Liver (tissue), 9 donors: Measurements from ENCODE around the gene SRP14. TPM values are rescaled to one million over a fixed set of nuclear protein-coding genes. Genes with fewer than 3 reads are reported as not detected.

ENCODE experiments used
- DNase-seq: peaks from one replicate; pipeline ENCODE4 v3.0.0-alpha.2; 2017; ENCODE audit warnings: low spot score
- H3K27ac ChIP-seq, 2 donors: one replicate each; pipeline ENCODE4 v1.7.0; 2013; ENCODE audit warnings: inconsistent platforms in 2 of 2, low read length in 2 of 2, control low read depth in 1 of 2, low read depth in 1 of 2, mild to moderate bottlenecking in 1 of 2
- H3K27me3 ChIP-seq, 4 donors: one replicate each; pipeline versions ENCODE4 v1.6.1 to v1.7.0; 2013; ENCODE audit warnings: low read length in 3 of 4, inconsistent platforms in 1 of 4, mild to moderate bottlenecking in 1 of 4, moderate library complexity in 1 of 4; ENCODE audit not compliant: control insufficient read depth in 4 of 4, insufficient read depth in 4 of 4
- H3K36me3 ChIP-seq, 4 donors: one replicate each; pipeline versions ENCODE4 v1.6.1 to v1.7.0; 2013; ENCODE audit warnings: low read length in 3 of 4, mild to moderate bottlenecking in 3 of 4, low read depth in 1 of 4, moderate library complexity in 1 of 4; ENCODE audit not compliant: control insufficient read depth in 4 of 4, insufficient read depth in 3 of 4
- H3K4me1 ChIP-seq, 4 donors: one replicate each; pipeline versions ENCODE4 v1.6.1 to v1.7.0; 2013; ENCODE audit warnings: low read length in 3 of 4, mild to moderate bottlenecking in 3 of 4, moderate library complexity in 1 of 4; ENCODE audit not compliant: control insufficient read depth in 4 of 4, insufficient read depth in 4 of 4
- H3K4me3 ChIP-seq, 3 donors: one replicate each; pipeline versions ENCODE4 v1.6.1 to v1.7.0; 2013; ENCODE audit warnings: low read length in 3 of 3, control low read depth in 1 of 3, low read depth in 1 of 3, mild to moderate bottlenecking in 1 of 3
- H3K9ac ChIP-seq, 2 donors: one replicate each; pipeline ENCODE4 v1.7.0; 2013; ENCODE audit warnings: low read length in 2 of 2, mild to moderate bottlenecking in 2 of 2, moderate library complexity in 2 of 2, control low read depth in 1 of 2, low read depth in 1 of 2
- H3K9me3 ChIP-seq, 4 donors: one replicate each; pipeline versions ENCODE4 v1.6.1 to v1.7.0; 2013; ENCODE audit warnings: low read length in 3 of 4; ENCODE audit not compliant: control insufficient read depth in 4 of 4
- EGR1 ChIP-seq, 2 donors: IDR thresholded peaks; 2 replicates each; pipeline ENCODE4 v1.6.1; 2016 to 2018; ENCODE audit warnings: antibody characterized with exemption in 2 of 2, low read depth in 2 of 2
- FOXA1 ChIP-seq: IDR thresholded peaks from 2 replicates; pipeline ENCODE4 v1.6.1; 2016; ENCODE audit warnings: antibody characterized with exemption
- FOXA2 ChIP-seq: IDR thresholded peaks from 2 replicates; pipeline ENCODE4 v1.6.1; 2016; ENCODE audit warnings: antibody characterized with exemption
- GABPA ChIP-seq, 2 donors: IDR thresholded peaks in 1 of 2; conservative IDR thresholded peaks in 1 of 2; 2 replicates each; pipeline ENCODE4 v1.6.1; 2016; ENCODE audit warnings: antibody characterized with exemption in 2 of 2, mild to moderate bottlenecking in 1 of 2, moderate library complexity in 1 of 2
- HNF4A ChIP-seq, 2 donors: conservative IDR thresholded peaks; 2 replicates each; pipeline ENCODE4 v1.6.1; 2016; ENCODE audit warnings: antibody characterized with exemption in 2 of 2, mild to moderate bottlenecking in 2 of 2
- HNF4G ChIP-seq: IDR thresholded peaks from 2 replicates; pipeline ENCODE4 v1.6.1; 2016; ENCODE audit warnings: antibody characterized with exemption
- JUND ChIP-seq, 2 donors: IDR thresholded peaks; 2 replicates each; pipeline ENCODE4 v1.6.1; 2016; ENCODE audit warnings: antibody characterized with exemption in 2 of 2
- NR2F2 ChIP-seq: IDR thresholded peaks from 2 replicates; pipeline ENCODE4 v1.6.1; 2016; ENCODE audit warnings: antibody characterized with exemption
- RAD21 ChIP-seq, 2 donors: IDR thresholded peaks; 2 replicates each; pipeline ENCODE4 v1.6.1; 2016; ENCODE audit warnings: antibody characterized with exemption in 2 of 2, mild to moderate bottlenecking in 2 of 2
- RXRA ChIP-seq, 2 donors: IDR thresholded peaks; 2 replicates each; pipeline ENCODE4 v1.6.1; 2017 to 2018; ENCODE audit warnings: antibody characterized with exemption in 2 of 2, mild to moderate bottlenecking in 1 of 2
- SP1 ChIP-seq: IDR thresholded peaks from 2 replicates; pipeline ENCODE4 v1.6.1; 2018; ENCODE audit warnings: antibody characterized with exemption, mild to moderate bottlenecking
- TAF1 ChIP-seq: conservative IDR thresholded peaks from 2 replicates; pipeline ENCODE4 v1.6.1; 2016; ENCODE audit warnings: antibody characterized with exemption, mild to moderate bottlenecking
- YY1 ChIP-seq: IDR thresholded peaks from 2 replicates; pipeline ENCODE4 v1.6.1; 2016; ENCODE audit warnings: antibody characterized with exemption, mild to moderate bottlenecking
- WGBS: extraction: QIAGEN DNeasy Blood & Tissue Kit; methylation state at CpG from one replicate; pipeline ENCODE4 v1.1.7; 2013; 5-methylcytosine and 5-hydroxymethylcytosine counted together
- polyA plus RNA-seq, 2 donors: library from polyadenylated mRNA; stranded (reverse) in 1 of 2; unstranded in 1 of 2; fragments of 200-250 nt in 1 of 2; fragments of >200 nt in 1 of 2; fragmentation: Nextera tagmentation in 1 of 2; extraction: Ambion mirVana in 1 of 2; gene quantifications; one replicate each; pipeline versions ENCODE4 v1.2.1 to v1.2.3, GENCODE V29; 2013 to 2015
- total RNA-seq, 2 donors: library from RNA; depleted of rRNA; stranded (reverse); fragments of >200 nt; gene quantifications; one replicate each; pipeline ENCODE4 v1.2.3, GENCODE V29; 2014
- TF ChIP-seq, protein P1 (sequence below): IDR thresholded peaks from 2 replicates; pipeline ENCODE4 v1.6.1; 2016; ENCODE audit warnings: antibody characterized with exemption, mild to moderate bottlenecking
- TF ChIP-seq, protein P2 (sequence below): IDR thresholded peaks from 2 replicates; pipeline ENCODE4 v1.6.1; 2016; ENCODE audit warnings: antibody characterized with exemption
- TF ChIP-seq, protein P3 (sequence below): fragments of 150-350 bp; IDR thresholded peaks from 2 replicates; pipeline ENCODE4 v1.5.1; 2017; ENCODE audit warnings: improper control_type of control experiment, low read depth, low read length; ENCODE audit not compliant: missing input control
- TF ChIP-seq, protein P4 (sequence below): IDR thresholded peaks from 2 replicates; pipeline ENCODE4 v1.6.1; 2016; ENCODE audit warnings: antibody characterized with exemption
- TF ChIP-seq, protein P5 (sequence below): IDR thresholded peaks from 2 replicates; pipeline ENCODE4 v1.6.1; 2016; ENCODE audit warnings: antibody characterized with exemption
- donor health status: healthy.
- donor health status: healthy.
- donor health status: healthy.
- donor health status: healthy.
- donor health status: healthy.

Gene SRP14
- total and polyA plus RNA-seq, 4 donors = 67.2 to 357 (median 116) TPM

DNA sequence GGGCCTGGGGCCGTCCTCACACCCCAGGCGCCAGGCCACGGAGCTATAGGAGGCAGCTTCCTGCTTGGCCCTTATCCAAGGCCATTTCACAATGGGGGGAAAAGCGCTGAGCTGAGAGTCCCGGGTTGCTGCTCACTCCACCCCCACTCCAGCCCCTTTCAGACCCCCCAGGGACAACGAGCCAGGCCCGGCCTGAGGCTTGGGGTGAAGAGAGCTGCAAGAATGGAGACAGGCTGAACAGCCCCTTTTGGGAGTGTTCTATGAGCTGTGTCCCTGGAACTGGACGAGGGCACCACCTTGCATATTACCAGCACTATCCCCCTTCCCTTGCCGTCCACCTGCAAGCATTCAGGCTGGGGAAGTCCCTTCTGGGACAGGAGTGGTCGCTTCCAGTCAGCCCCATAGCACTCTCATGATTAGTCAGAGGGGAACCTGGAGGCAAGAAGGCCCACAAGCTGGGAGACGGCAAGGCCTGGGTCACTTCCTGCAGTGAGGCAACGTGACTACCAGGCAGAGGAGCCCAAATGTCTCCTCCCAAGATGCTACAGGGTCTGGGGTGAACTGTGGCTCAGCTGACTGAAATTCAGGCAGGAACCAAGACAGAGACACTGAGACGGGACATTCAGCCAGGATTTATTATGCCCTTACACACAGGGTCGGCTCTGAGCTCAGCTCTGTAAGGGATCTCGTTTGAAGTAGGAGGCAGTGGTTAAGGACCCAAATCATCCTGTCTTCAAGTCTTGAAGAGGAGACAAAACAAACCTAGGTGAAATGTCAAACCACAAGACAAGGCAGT lies 8.6 kb upstream of the SRP14 start:
- Histone ChIP-seq H3K4me1 (peaks cover 4 to 10% (median 7%) of the 10 kb centered on the region in 4 donors), H3K4me3 (no peak overlapping the region), H3K27me3 (no peaks in the 10 kb centered on the region), H3K9me3 (no peaks in the 10 kb centered on the region), H3K36me3 (no peaks in the 10 kb centered on the region), H3K27ac (peak overlapping the region; percentile 42 to 53), H3K9ac (no peak overlapping the region)
- WGBS = 62% methylated on average over 15 of the region's 15 CpGs
- TF ChIP-seq, protein P1, sequence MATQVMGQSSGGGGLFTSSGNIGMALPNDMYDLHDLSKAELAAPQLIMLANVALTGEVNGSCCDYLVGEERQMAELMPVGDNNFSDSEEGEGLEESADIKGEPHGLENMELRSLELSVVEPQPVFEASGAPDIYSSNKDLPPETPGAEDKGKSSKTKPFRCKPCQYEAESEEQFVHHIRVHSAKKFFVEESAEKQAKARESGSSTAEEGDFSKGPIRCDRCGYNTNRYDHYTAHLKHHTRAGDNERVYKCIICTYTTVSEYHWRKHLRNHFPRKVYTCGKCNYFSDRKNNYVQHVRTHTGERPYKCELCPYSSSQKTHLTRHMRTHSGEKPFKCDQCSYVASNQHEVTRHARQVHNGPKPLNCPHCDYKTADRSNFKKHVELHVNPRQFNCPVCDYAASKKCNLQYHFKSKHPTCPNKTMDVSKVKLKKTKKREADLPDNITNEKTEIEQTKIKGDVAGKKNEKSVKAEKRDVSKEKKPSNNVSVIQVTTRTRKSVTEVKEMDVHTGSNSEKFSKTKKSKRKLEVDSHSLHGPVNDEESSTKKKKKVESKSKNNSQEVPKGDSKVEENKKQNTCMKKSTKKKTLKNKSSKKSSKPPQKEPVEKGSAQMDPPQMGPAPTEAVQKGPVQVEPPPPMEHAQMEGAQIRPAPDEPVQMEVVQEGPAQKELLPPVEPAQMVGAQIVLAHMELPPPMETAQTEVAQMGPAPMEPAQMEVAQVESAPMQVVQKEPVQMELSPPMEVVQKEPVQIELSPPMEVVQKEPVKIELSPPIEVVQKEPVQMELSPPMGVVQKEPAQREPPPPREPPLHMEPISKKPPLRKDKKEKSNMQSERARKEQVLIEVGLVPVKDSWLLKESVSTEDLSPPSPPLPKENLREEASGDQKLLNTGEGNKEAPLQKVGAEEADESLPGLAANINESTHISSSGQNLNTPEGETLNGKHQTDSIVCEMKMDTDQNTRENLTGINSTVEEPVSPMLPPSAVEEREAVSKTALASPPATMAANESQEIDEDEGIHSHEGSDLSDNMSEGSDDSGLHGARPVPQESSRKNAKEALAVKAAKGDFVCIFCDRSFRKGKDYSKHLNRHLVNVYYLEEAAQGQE = no peak
- TF ChIP-seq SP1 (no peak), YY1 (no peak), FOXA1 (no peak), HNF4A (conservative IDR thresholded peaks at IDR 0.05) (no peak), TAF1 (no peak), RAD21 (IDR thresholded peaks at IDR 0.05) (no peak), FOXA2 (no peak), HNF4G (no peak), EGR1 (IDR thresholded peaks at IDR 0.05; ENCODE audit: low read depth in 2 of 2) (no peak), RXRA (IDR thresholded peaks at IDR 0.05) (no peak), JUND (IDR thresholded peaks at IDR 0.05) (no peak), GABPA (IDR thresholded peaks at IDR 0.05 in 1 of 2, conservative IDR thresholded peaks at IDR 0.05 in 1 of 2) (no peak), NR2F2 (no peak)
- TF ChIP-seq, protein P2, sequence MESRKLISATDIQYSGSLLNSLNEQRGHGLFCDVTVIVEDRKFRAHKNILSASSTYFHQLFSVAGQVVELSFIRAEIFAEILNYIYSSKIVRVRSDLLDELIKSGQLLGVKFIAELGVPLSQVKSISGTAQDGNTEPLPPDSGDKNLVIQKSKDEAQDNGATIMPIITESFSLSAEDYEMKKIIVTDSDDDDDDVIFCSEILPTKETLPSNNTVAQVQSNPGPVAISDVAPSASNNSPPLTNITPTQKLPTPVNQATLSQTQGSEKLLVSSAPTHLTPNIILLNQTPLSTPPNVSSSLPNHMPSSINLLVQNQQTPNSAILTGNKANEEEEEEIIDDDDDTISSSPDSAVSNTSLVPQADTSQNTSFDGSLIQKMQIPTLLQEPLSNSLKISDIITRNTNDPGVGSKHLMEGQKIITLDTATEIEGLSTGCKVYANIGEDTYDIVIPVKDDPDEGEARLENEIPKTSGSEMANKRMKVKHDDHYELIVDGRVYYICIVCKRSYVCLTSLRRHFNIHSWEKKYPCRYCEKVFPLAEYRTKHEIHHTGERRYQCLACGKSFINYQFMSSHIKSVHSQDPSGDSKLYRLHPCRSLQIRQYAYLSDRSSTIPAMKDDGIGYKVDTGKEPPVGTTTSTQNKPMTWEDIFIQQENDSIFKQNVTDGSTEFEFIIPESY = no peak
- TF ChIP-seq, protein P3, sequence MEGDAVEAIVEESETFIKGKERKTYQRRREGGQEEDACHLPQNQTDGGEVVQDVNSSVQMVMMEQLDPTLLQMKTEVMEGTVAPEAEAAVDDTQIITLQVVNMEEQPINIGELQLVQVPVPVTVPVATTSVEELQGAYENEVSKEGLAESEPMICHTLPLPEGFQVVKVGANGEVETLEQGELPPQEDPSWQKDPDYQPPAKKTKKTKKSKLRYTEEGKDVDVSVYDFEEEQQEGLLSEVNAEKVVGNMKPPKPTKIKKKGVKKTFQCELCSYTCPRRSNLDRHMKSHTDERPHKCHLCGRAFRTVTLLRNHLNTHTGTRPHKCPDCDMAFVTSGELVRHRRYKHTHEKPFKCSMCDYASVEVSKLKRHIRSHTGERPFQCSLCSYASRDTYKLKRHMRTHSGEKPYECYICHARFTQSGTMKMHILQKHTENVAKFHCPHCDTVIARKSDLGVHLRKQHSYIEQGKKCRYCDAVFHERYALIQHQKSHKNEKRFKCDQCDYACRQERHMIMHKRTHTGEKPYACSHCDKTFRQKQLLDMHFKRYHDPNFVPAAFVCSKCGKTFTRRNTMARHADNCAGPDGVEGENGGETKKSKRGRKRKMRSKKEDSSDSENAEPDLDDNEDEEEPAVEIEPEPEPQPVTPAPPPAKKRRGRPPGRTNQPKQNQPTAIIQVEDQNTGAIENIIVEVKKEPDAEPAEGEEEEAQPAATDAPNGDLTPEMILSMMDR = no peak
- TF ChIP-seq, protein P4, sequence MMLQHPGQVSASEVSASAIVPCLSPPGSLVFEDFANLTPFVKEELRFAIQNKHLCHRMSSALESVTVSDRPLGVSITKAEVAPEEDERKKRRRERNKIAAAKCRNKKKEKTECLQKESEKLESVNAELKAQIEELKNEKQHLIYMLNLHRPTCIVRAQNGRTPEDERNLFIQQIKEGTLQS = no peak
- TF ChIP-seq, protein P5, sequence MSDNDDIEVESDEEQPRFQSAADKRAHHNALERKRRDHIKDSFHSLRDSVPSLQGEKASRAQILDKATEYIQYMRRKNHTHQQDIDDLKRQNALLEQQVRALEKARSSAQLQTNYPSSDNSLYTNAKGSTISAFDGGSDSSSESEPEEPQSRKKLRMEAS = no peak
- DNase-seq = peak; percentile 44
